ENCODE results near the gene EFCAB6. TPM values are rescaled to one million over a fixed set of nuclear protein-coding genes. Genes with fewer than 3 reads are reported as not detected.

The EFCAB6 gene
- total RNA-seq, 1 experiment from 2014 or later = 2.5 TPM

- ChIA-PET POLR2A (ENCODE audit: unreplicated experiment) (no interaction called here), CTCF (no interaction called here)
- intact Hi-C loops (cut with micrococcal nuclease; ENCODE audit: unreplicated experiment) = no loop called here
- no peaks in the 10 kb centered on the region for H4K20me1 ChIP-seq (ENCODE audit: insufficient read depth)
- peaks cover 6% of the 10 kb centered on the region; the same call in 1 of the 2 replicates for H3K79me2 ChIP-seq (ENCODE audit: low read depth)
- no peaks in the 10 kb centered on the region for H3F3A ChIP-seq (ENCODE audit: insufficient read depth, low read depth)
- peaks cover 33% of the 10 kb centered on the region for H3K27me3 ChIP-seq (ENCODE audit: insufficient read depth, low read depth)
- H3K4me2 ChIP-seq = no peak overlapping the region
- H3K27ac ChIP-seq = no peak overlapping the region
- H3K9me2 ChIP-seq (ENCODE audit: insufficient read depth) = no peaks in the 10 kb centered on the region
- H3K4me1 ChIP-seq (replicated peaks; ENCODE audit: insufficient read depth) = 0 out of 2 replicates have a peak, but pooled peaks cover 8% of the 10 kb centered on the region
- TF ChIP-seq CTCF (conservative IDR thresholded peaks at IDR 0.05) = no peak
- no peak for TF ChIP-seq EZH2 (IDR thresholded peaks at IDR 0.05; ENCODE audit: low read depth)
- no TSS peak for BruUV-seq (replicated peaks)
- H3K4me3 ChIP-seq = no peak overlapping the region
- DNase-seq = no peak
- no peaks in the 10 kb centered on the region for H3K36me3 ChIP-seq (ENCODE audit: low read depth)
- no peak overlapping the region for H2AFZ ChIP-seq
- no peaks in the 10 kb centered on the region for H3K9me3 ChIP-seq (ENCODE audit: insufficient read depth, low read depth)
Observed at GRCh38 chr22:43817402-43817801, 5.3 kb upstream of the EFCAB6 start.

GRCh38 chr22:43814264-43814663 lies 2.2 kb upstream of the EFCAB6 start:
- Histone ChIP-seq H3K9me2 (ENCODE audit: insufficient read depth) (no peaks in the 10 kb centered on the region), H3K36me3 (ENCODE audit: low read depth) (no peaks in the 10 kb centered on the region), H4K20me1 (ENCODE audit: insufficient read depth) (no peaks in the 10 kb centered on the region), H3K27ac (no peak overlapping the region), H3K79me2 (ENCODE audit: low read depth) (peaks cover 6% of the 10 kb centered on the region; the same call in 1 of the 2 replicates), H3F3A (ENCODE audit: insufficient read depth, low read depth) (no peaks in the 10 kb centered on the region; the same call in 1 of the 2 replicates), H3K4me1 (replicated peaks; ENCODE audit: insufficient read depth) (0 out of 2 replicates have a peak, but pooled peaks cover 12% of the 10 kb centered on the region), H3K4me2 (no peak overlapping the region), H3K4me3 (no peak overlapping the region), H2AFZ (no peak overlapping the region), H3K27me3 (ENCODE audit: insufficient read depth, low read depth) (peaks cover 10% of the 10 kb centered on the region; the same call in 1 of the 2 replicates), H3K9me3 (ENCODE audit: insufficient read depth, low read depth) (no peaks in the 10 kb centered on the region)
- DNase-seq = no peak
- TF ChIP-seq EZH2 (IDR thresholded peaks at IDR 0.05; ENCODE audit: low read depth) (no peak), CTCF (conservative IDR thresholded peaks at IDR 0.05) (no peak)
- BruUV-seq (replicated peaks) = no TSS peak
- CTCF ChIA-PET = no interaction called here
- POLR2A ChIA-PET (ENCODE audit: unreplicated experiment) = no interaction called here
- intact Hi-C loops (cut with micrococcal nuclease; ENCODE audit: unreplicated experiment) = no loop called here

- Histone ChIP-seq H3F3A (ENCODE audit: insufficient read depth, low read depth) (no peaks in the 10 kb centered on the region; the same call in 1 of the 2 replicates), H2AFZ (peak overlapping the region; percentile 100)
- CTCF ChIA-PET = interaction anchor here (0.6 kb wide), 1 partner anchor 14 kb away, joined by 4 read pairs; no protein-coding TSS in a partner anchor
Observed at GRCh38 chr22:43812890-43813289, 785 bp upstream of the EFCAB6 start.

More at GRCh38 chr22:43812890-43813289, 785 bp upstream of the EFCAB6 start:
- Histone ChIP-seq H3K4me1 (replicated peaks; ENCODE audit: insufficient read depth) (0 out of 2 replicates have a peak, but pooled peaks cover 12% of the 10 kb centered on the region), H3K4me2 (peak overlapping the region; percentile 96), H3K36me3 (ENCODE audit: low read depth) (no peaks in the 10 kb centered on the region), H3K4me3 (peak overlapping the region; percentile 89), H3K9me3 (ENCODE audit: insufficient read depth, low read depth) (no peaks in the 10 kb centered on the region), H3K27me3 (ENCODE audit: insufficient read depth, low read depth) (no peaks in the 10 kb centered on the region), H3K9me2 (ENCODE audit: insufficient read depth) (no peaks in the 10 kb centered on the region), H3K79me2 (ENCODE audit: low read depth) (peaks cover 6% of the 10 kb centered on the region; the same call in 1 of the 2 replicates), H3K27ac (no peak overlapping the region), H4K20me1 (ENCODE audit: insufficient read depth) (no peaks in the 10 kb centered on the region)
- TF ChIP-seq CTCF (conservative IDR thresholded peaks at IDR 0.05) (no peak), EZH2 (IDR thresholded peaks at IDR 0.05; ENCODE audit: low read depth) (no peak)
- DNase-seq = no peak
- POLR2A ChIA-PET (ENCODE audit: unreplicated experiment) = no interaction called here
- intact Hi-C loops (cut with micrococcal nuclease; ENCODE audit: unreplicated experiment) = no loop called here
- no TSS peak for BruUV-seq (replicated peaks)

Data from PC-9 (cell line).